ENCODE results near the gene SEPTIN1. TPM values are rescaled to one million over a fixed set of nuclear protein-coding genes. Genes with fewer than 3 reads are reported as not detected.
"Not testable (repeated sequence)": the region's sequence is repeated elsewhere in the genome, so short reads cannot be mapped to it uniquely, and the experiment has no call there.

The SEPTIN1 gene
- total RNA-seq, 1 experiment from 2014 or later = 0.26 TPM

GRCh38 chr16:30401768-30402425 lies 19.5 kb upstream of the SEPTIN1 start:
- no peak for DNase-seq (ENCODE audit: low read depth)

- DNase-seq (ENCODE audit: low read depth) = no peak
Observed at GRCh38 chr16:30399435-30400186, 17.2 kb upstream of the SEPTIN1 start.

GRCh38 chr16:30398661-30399434 lies 16.5 kb upstream of the SEPTIN1 start:
- DNase-seq (ENCODE audit: low read depth) = no peak

- DNase-seq (ENCODE audit: low read depth) = no peak
Observed at GRCh38 chr16:30397776-30398660, 15.7 kb upstream of the SEPTIN1 start.

- no peak for DNase-seq (ENCODE audit: low read depth)
Observed at GRCh38 chr16:30397056-30397455, 14.7 kb upstream of the SEPTIN1 start.

- not testable (repeated sequence) for DNase-seq (ENCODE audit: low read depth)
Observed at GRCh38 chr16:30396627-30397026, 14.3 kb upstream of the SEPTIN1 start.

GRCh38 chr16:30395992-30396585 lies 13.7 kb upstream of the SEPTIN1 start:
- peak; percentile 41 for DNase-seq (ENCODE audit: low read depth)

GRCh38 chr16:30395155-30395991 lies 13.0 kb upstream of the SEPTIN1 start, which contains the start of gene ZNF48:
Gene ZNF48, plus strand, starts transcription at chr16:30395420. Its CDS starts 375 bp downstream, at chr16:30395795.
- peak; percentile 67 for DNase-seq (ENCODE audit: low read depth)

GRCh38 chr16:30394592-30395154 lies 12.3 kb upstream of the SEPTIN1 start:
- no peak for DNase-seq (ENCODE audit: low read depth)

- no peak for DNase-seq (ENCODE audit: low read depth)
Observed at GRCh38 chr16:30383521-30383920, 1.2 kb upstream of the SEPTIN1 start.

GRCh38 chr16:30381291-30382041 lies 895 bp downstream of the SEPTIN1 start:
- DNase-seq (ENCODE audit: low read depth) = no peak

- DNase-seq (ENCODE audit: low read depth) = no peak
Observed at GRCh38 chr16:30380803-30381208, 1.6 kb downstream of the SEPTIN1 start.

- DNase-seq (ENCODE audit: low read depth) = no peak
Observed at GRCh38 chr16:30380072-30380802, 2.1 kb downstream of the SEPTIN1 start.

- DNase-seq (ENCODE audit: low read depth) = no peak
Observed at GRCh38 chr16:30379158-30379783, 3.1 kb downstream of the SEPTIN1 start.

- peak; percentile 95 for DNase-seq (ENCODE audit: low read depth)
Observed at GRCh38 chr16:30378236-30379157, 3.9 kb downstream of the SEPTIN1 start.

- DNase-seq (ENCODE audit: low read depth) = peak; percentile 83
Observed at GRCh38 chr16:30377812-30378235, 4.5 kb downstream of the SEPTIN1 start.

Measured in HT1080 (cell line).